ENCODE data around the gene BLTP3A. TPM values are rescaled to one million over a fixed set of nuclear protein-coding genes. Genes with fewer than 3 reads are reported as not detected.

The BLTP3A gene
- total RNA-seq, 1 donor from 2014 or later, result 9.0 TPM

DNA sequence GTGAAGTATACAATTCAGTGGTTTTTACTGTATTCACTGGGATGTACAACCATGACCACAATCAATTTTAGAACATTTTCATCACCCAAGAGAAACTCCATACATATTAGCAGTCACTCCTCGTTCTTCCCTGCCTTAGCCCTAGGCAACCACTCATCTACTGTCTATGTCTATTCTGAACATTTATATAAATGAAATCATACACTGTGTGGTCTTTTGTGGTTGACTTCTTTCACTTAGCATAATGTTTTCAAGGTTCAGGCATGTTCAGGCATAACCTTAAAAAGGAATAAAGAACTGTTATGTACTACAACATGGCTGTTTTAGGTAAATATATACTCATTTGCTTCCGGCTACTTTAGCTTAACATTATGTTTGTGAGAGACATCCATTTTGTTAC, 37.3 kb downstream of the BLTP3A start:
- DNase-seq (ENCODE audit: extremely low read depth, low read depth, low spot score), result no peak

DNA sequence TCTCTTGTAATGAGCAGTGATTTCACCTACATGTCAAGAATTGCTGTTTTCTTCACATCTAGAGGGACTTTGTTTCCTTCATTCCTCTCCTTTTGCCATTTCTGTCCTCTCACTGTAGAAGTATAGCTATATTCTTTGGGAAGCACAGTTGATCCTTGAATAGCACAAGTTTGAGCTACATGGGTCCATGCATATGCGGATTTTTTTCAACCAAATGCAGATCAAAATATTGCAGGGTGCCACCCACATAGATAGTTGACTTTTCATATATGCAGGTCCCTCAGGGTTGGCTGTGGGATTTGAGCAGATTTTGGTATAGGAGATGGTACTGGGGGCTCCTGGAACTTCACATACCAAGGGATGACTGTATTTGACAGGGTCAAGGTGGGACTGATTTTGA, 41.1 kb downstream of the BLTP3A start:
- DNase-seq (ENCODE audit: extremely low read depth, low read depth, low spot score), result no peak

DNA sequence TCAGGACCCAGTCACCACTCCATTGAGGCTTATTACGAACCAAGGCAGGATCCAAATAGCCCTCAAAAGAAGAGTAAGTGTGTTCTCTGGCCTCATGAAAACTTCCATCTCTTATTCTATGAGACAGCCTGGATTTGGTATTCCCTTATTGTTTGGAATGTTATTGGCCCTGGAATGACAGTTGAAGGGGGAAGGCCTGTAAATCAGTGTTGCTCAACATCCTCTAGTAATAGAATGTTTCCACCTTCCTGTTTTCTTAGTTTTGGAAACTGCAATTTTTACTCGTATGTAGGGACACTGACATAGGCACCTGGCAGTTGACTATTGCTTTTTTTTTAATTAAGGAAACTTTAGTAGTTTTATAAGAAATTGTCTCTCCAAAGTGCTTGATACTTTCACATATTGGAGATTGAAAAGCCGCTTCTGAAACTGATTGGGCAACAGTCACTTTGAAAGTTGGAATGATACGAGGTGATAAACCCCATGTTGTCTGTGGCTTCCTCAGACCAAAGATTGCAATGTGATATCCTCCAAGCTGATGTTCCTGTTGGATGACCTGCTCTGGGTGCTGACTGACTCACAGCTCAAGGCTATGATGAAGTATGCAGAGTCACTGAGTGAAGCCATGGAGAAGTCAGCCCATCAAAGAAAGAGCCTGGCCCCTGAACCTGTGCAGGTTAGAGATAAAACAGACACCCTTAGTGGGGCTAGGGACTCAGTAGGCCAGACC, 43.1 kb downstream of the BLTP3A start:
- no peak for DNase-seq (ENCODE audit: extremely low read depth, low read depth, low spot score)

DNA sequence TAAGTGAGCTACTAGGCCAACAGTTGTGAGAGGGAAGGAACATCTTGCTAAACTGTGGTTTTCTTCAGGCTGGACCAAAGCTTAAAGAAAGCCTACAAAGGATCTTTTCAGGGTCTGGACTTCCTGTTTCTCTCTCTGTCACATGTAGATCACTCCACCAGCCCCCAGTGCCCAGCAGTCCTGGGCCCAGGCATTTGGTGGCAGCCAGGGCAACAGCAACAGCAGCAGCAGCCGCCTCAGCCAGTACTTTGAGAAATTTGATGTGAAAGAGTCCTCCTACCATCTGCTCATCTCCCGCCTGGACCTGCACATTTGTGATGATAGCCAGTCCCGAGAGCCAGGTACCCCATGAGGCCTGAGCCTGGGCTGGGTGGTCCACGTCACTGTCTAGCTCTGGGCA, 44.1 kb downstream of the BLTP3A start:
- DNase-seq (ENCODE audit: extremely low read depth, low read depth, low spot score), result no peak

DNA sequence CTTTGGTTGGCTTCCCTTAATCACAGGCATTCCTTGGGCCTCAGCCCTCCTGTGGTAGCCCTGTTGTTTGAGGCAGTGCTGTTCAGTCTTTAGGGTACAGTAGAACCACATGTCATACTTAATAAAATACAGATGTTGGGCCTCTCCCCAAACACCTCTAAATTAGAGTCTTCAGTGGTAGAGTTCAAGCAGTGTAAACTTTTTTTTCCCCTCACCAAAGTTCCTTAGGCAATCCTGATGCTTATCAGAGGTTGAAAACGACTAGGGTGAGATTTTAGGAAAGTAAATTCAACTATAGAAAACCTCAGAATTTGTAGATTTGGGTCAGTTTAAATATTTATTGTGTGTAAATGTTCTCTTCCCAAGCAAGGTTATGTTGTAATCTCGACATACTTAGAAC, 44.6 kb downstream of the BLTP3A start:
- no peak for DNase-seq (ENCODE audit: extremely low read depth, low read depth, low spot score)

DNA sequence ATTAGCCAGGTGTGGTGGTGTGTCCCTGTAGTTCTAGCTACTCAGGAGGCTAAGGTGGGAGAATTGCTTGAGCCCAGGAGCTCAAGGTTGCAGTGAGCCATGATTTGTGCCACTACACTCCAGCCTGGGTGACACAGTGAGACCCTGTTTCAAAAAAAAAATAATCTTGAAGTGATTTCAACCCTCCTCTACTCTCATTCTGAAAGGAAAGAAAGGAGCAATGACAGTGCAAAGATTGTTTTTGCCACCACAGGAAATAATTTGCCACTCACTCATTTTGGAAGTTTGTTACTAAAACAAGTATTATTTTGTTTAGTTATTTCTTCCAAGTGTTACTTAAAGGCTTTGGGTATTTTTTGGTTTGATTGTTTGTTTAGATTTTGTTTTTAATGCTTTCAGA, 45.6 kb downstream of the BLTP3A start:
- DNase-seq (ENCODE audit: extremely low read depth, low read depth, low spot score), result no peak

DNA sequence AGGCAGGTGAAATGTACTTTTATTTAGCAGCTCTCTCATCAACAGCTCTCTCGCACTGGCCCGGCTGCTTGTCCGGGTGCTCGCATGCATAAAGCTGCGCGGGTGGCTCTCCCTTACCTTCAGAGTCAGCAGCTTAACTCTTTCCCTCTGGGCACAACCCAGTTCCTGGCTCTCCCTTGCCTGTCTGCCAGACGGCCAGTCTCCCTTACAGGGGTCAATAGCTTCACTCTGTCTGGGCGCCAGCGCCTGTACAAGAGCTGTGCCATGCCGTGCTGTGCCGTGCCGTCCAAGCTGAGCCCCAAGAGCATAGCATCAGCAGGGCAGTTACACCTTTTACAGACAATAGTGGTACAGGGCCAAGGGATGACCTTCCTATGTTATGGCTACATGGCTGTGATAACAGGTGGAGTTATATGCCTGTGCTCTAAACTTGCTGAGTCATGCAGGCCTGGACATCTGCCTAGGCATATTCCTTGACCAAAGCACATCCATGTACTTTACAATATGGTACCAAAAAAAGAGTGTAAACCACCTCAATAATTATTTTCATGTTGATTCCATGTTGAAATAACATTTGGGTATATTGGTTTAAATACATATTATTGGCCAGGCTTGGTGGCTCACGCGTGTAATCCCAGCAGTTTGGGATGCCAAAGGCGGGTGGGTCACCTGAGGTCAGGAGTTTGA, 47.9 kb downstream of the BLTP3A start:
- no peak for DNase-seq (ENCODE audit: extremely low read depth, low read depth, low spot score)

Other genes with a start within 250 kb of the BLTP3A start
- not detected in 2 replicates for gene SPDEF, start 235.8 kb upstream of the BLTP3A start, total RNA-seq
- gene ILRUN, start 95.3 kb upstream of the BLTP3A start, total RNA-seq, result 32.9 and 40.4 TPM in 2 replicates
- gene SNRPC, start 34.6 kb upstream of the BLTP3A start, total RNA-seq, result 105 and 118 TPM in 2 replicates
- gene TAF11, start 96.0 kb downstream of the BLTP3A start, total RNA-seq, result 21.5 and 28.0 TPM in 2 replicates
- 17.9 and 21.5 TPM in 2 replicates for gene ANKS1A, start 97.2 kb downstream of the BLTP3A start, total RNA-seq

Data from glomerular endothelial cell (primary cell).